GM12878 (cell line): ENCODE results near the gene RBSN. TPM values are rescaled to one million over a fixed set of nuclear protein-coding genes. Genes with fewer than 3 reads are reported as not detected.

Experiments used
- ATAC-seq: fragments of 200-7000 bp; cut with Tn5 transposase; 3 replicates; pipeline ENCODE4 v1.9.1; 2020; ENCODE audit warnings: mild to moderate bottlenecking, moderate library complexity
- BruUV-seq: library from RNA; stranded (reverse); fragments of 400-500 nt; replicated peaks from 2 replicates; lab custom pipeline; 2021; lab: Mats Ljungman, UMichigan
- CTCF ChIA-PET: fragments of 300-600 bp; sonication (Branson Sonifier 250); formaldehyde crosslinking; extraction: SDS; loops from one replicate; lab custom pipeline; 2021; ENCODE audit warnings: inconsistent platforms; lab: Yijun Ruan, JAX
- POLR2A ChIA-PET: fragments of 350-600 bp; formaldehyde crosslinking; extraction: SDS; loops from one replicate; lab custom pipeline; 2021; ENCODE audit warnings: inconsistent platforms; lab: Charles Lee
- RAD21 ChIA-PET: fragments of 300-600 bp; sonication (Branson Sonifier 250); formaldehyde crosslinking; loops from one replicate; lab custom pipeline; 2023; ENCODE audit warnings: antibody characterized with exemption; ENCODE audit not compliant: unreplicated experiment; lab: Charles Lee
- SMC1A ChIA-PET: fragments of 300-600 bp; sonication (Branson Sonifier 250); formaldehyde crosslinking; loops from one replicate; lab custom pipeline; 2023; ENCODE audit not compliant: unreplicated experiment, uncharacterized antibody; lab: Charles Lee
- DNase-seq: peaks from one replicate; pipeline ENCODE4 v3.0.0-alpha.2; 2011; ENCODE audit warnings: low read depth, low spot score
- FAIRE-seq: peaks from 3 replicates; lab custom pipeline; 2011; peaks lifted over from hg19 to GRCh38; lab: Jason Lieb, UNC
- H2AFZ ChIP-seq: 2 replicates; pipeline ENCODE4 v1.6.0; 2011; ENCODE audit warnings: low read depth, low read length, control low read depth; ENCODE audit not compliant: control insufficient read depth
- H3K27ac ChIP-seq: 2 replicates; pipeline ENCODE4 v1.5.1; 2011; ENCODE audit warnings: control low read depth; ENCODE audit not compliant: control insufficient read depth, insufficient read depth
- H3K27me3 ChIP-seq, 2 experiments: replicated peaks in 1 of 2; 2 replicates each; pipeline versions ENCODE4 v1.6.0 to v1.6.1; 2011; ENCODE audit warnings: low read length in 1 of 2; ENCODE audit not compliant: control insufficient read depth in 2 of 2, insufficient read depth in 2 of 2
- H3K36me3 ChIP-seq, 2 experiments: 2 replicates each; pipeline ENCODE4 v1.5.1; 2011; ENCODE audit warnings: low read length in 1 of 2; ENCODE audit not compliant: control insufficient read depth in 2 of 2, insufficient read depth in 2 of 2
- H3K4me1 ChIP-seq: 2 replicates; pipeline ENCODE4 v1.6.1; 2011; ENCODE audit warnings: mild to moderate bottlenecking, low read length, moderate library complexity, mixed read lengths; ENCODE audit not compliant: control insufficient read depth, insufficient read depth
- H3K4me2 ChIP-seq: 2 replicates; pipeline ENCODE4 v1.6.0; 2011; ENCODE audit warnings: control low read depth; ENCODE audit not compliant: control insufficient read depth, insufficient read depth
- H3K4me3 ChIP-seq: fragments of 200-600 bp; sonication (generic); 2 replicates; pipeline ENCODE4 v1.5.1; 2016
- H3K79me2 ChIP-seq: 2 replicates; pipeline ENCODE4 v1.6.0; 2011; ENCODE audit warnings: low read length; ENCODE audit not compliant: control insufficient read depth, insufficient read depth
- H3K9ac ChIP-seq: 2 replicates; pipeline ENCODE4 v1.8.0; 2011; ENCODE audit warnings: low read length, control low read depth, mixed read lengths; ENCODE audit not compliant: control insufficient read depth, insufficient read depth
- H3K9me3 ChIP-seq: replicated peaks from 3 replicates; pipeline ENCODE4 v1.5.1; 2011; ENCODE audit warnings: mild to moderate bottlenecking, low read length; ENCODE audit not compliant: control insufficient read depth, insufficient read depth
- H4K20me1 ChIP-seq: 2 replicates; pipeline ENCODE4 v1.6.0; 2011; ENCODE audit not compliant: control insufficient read depth, insufficient read depth
- ATF7 ChIP-seq: fragments of 450-650 bp; IDR thresholded peaks from 2 replicates; pipeline ENCODE4 v1.6.1; 2016; ENCODE audit warnings: low read depth, mild to moderate bottlenecking
- CHD1 ChIP-seq: IDR thresholded peaks from 2 replicates; pipeline ENCODE4 v1.6.1; 2012; ENCODE audit warnings: low read depth, low read length, improper control_type of control experiment
- DPF2 ChIP-seq: fragments of 450-650 bp; IDR thresholded peaks from 2 replicates; pipeline ENCODE4 v1.6.1; 2017; ENCODE audit warnings: mild to moderate bottlenecking
- FOS ChIP-seq: IDR thresholded peaks from 3 replicates; pipeline ENCODE4 v1.6.1; 2011; ENCODE audit warnings: borderline replicate concordance; ENCODE audit not compliant: insufficient read length; ENCODE audit errors: extremely low read depth
- HSF1 ChIP-seq: fragments of 150-350 bp; IDR thresholded peaks from 2 replicates; pipeline ENCODE4 v1.6.1; 2014; ENCODE audit warnings: mild to moderate bottlenecking, low read depth, low read length
- IRF4 ChIP-seq: IDR thresholded peaks from 2 replicates; pipeline ENCODE4 v1.6.1; 2011; ENCODE audit warnings: low read depth, low read length
- PML ChIP-seq: IDR thresholded peaks from 2 replicates; pipeline ENCODE4 v1.6.1; 2012; ENCODE audit warnings: low read length, inconsistent platforms
- RCOR1 ChIP-seq: conservative IDR thresholded peaks from 2 replicates; pipeline ENCODE4 v1.6.1; 2012; ENCODE audit warnings: low read depth, low read length, improper control_type of control experiment
- SIX5 ChIP-seq: IDR thresholded peaks from 2 replicates; pipeline ENCODE4 v1.6.1; 2011; ENCODE audit warnings: mild to moderate bottlenecking, low read depth, low read length, moderate library complexity; ENCODE audit not compliant: severe bottlenecking
- SKIL ChIP-seq: fragments of 450-650 bp; IDR thresholded peaks from 2 replicates; pipeline ENCODE4 v1.6.1; 2017; ENCODE audit warnings: mild to moderate bottlenecking, low read depth, inconsistent platforms; ENCODE audit not compliant: poor library complexity, severe bottlenecking
- SREBF2 ChIP-seq: IDR thresholded peaks from 2 replicates; pipeline ENCODE4 v1.6.1; 2012; ENCODE audit warnings: mild to moderate bottlenecking, low read length
- ZBTB4 ChIP-seq: fragments of 450-650 bp; formaldehyde crosslinking; IDR thresholded peaks from 2 replicates; pipeline ENCODE4 v1.4.0; 2022; ENCODE audit warnings: mild to moderate bottlenecking, moderate library complexity
- ZBTB40 ChIP-seq: fragments of 450-650 bp; IDR thresholded peaks from 2 replicates; pipeline ENCODE4 v1.6.1; 2016; ENCODE audit warnings: mild to moderate bottlenecking, moderate library complexity, borderline replicate concordance
- ZNF622 ChIP-seq: fragments of 450-650 bp; IDR thresholded peaks from 2 replicates; pipeline ENCODE4 v1.6.1; 2017; ENCODE audit warnings: mild to moderate bottlenecking, inconsistent platforms
- WGBS: methylation state at CpG from one replicate; pipeline ENCODE4 v1.1.6; 2016; ENCODE audit warnings: low lambda C conversion rate; ENCODE audit not compliant: insufficient replicate concordance, insufficient coverage; ENCODE audit errors: missing lambda C conversion rate; 5-methylcytosine and 5-hydroxymethylcytosine counted together
- in situ Hi-C: fragments of 300-500 bp; cut with MboI; formaldehyde crosslinking; loops from 9 replicates; pipeline ENCODE4 v1.14.3; 2018; ENCODE audit warnings: mixed read lengths
- intact Hi-C: fragments of 100-400 bp; cut with micrococcal nuclease; formaldehyde crosslinking; loops from one replicate; pipeline ENCODE4 v1.14.2; 2022; ENCODE audit not compliant: unreplicated experiment
- polyA plus RNA-seq, 11 experiments: library from polyadenylated mRNA; depleted of rRNA in 4 of 11; unstranded in 6 of 11; stranded (reverse) in 5 of 11; fragments of >200 nt; fragmentation: Nextera tagmentation in 4 of 11; fragmentation: Illumina TruSeq in 1 of 11; extraction: Ambion mirVana in 4 of 11; extraction: Trizol in 1 of 11; gene quantifications; 1 replicate in 1 of 11; 2 replicates in 10 of 11; pipeline versions ENCODE4 v1.2.1 to v1.2.3, GENCODE V29; 2011 to 2016; ENCODE audit warnings: inconsistent platforms in 2 of 11, missing spikeins in 2 of 11, low read depth in 1 of 11
- total RNA-seq, 4 experiments: library from RNA; depleted of rRNA in 3 of 4; stranded (reverse); fragments of >200 nt in 3 of 4; fragmentation: Illumina TruSeq in 1 of 4; extraction: Trizol in 1 of 4; gene quantifications; 2 replicates each; pipeline versions ENCODE4 v1.2.1 to v1.2.3, GENCODE V29; 2013 to 2021

Gene RBSN
- total and polyA plus RNA-seq, 10 of the 15 experiments (the other 5 are each of a cell fraction or from before 2014, with no cell fraction given), result 2.0 to 17.5 (median 10.5) TPM

- DNase-seq (no peak), FAIRE-seq (no peak), ATAC-seq (no peak)
- in situ Hi-C loops (no loop called here), intact Hi-C loops (no loop called here)
- Histone ChIP-seq H3K9me3 (no peaks in the 10 kb centered on the region), H3K4me3 (no peak overlapping the region), H3K27me3 (no peaks in the 10 kb centered on the region), H3K27ac (no peak overlapping the region), H3K4me1 (peaks cover 4% of the 10 kb centered on the region), H3K36me3 (no peaks in the 10 kb centered on the region), H2AFZ (no peak overlapping the region), H4K20me1 (no peaks in the 10 kb centered on the region), H3K9ac (no peak overlapping the region), H3K4me2 (no peak overlapping the region), H3K79me2 (peaks cover 9% of the 10 kb centered on the region)
- BruUV-seq, result no TSS peak
- CTCF ChIA-PET, result interaction anchor here (1.1 to 2.2 kb wide), 2 partner anchors 16 to 165 kb away, joined by 3 to 6 read pairs; no protein-coding TSS in a partner anchor
- WGBS, result 48% methylated on average over 3 of the region's 3 CpGs
- POLR2A ChIA-PET, result no interaction called here
- SMC1A ChIA-PET, result interaction anchor here (0.8 to 1.0 kb wide), 2 partner anchors 119 to 301 kb away, joined by 3 to 5 read pairs; no protein-coding TSS in a partner anchor
- RAD21 ChIA-PET, result no interaction called here
- TF ChIP-seq RCOR1 (no peak), ZNF622 (no peak), IRF4 (no peak), FOS (no peak), ZBTB40 (no peak), SKIL (no peak), ATF7 (no peak), SIX5 (no peak), PML (no peak), HSF1 (no peak), DPF2 (no peak), SREBF2 (no peak), ZBTB4 (CRISPR knock-in tag) (no peak), CHD1 (no peak)
Measured at GRCh38 chr3:15102836-15103235, 3.9 kb upstream of the RBSN start.
